ENCODE data around the gene ZNF212. TPM values are rescaled to one million over a fixed set of nuclear protein-coding genes. Genes with fewer than 3 reads are reported as not detected.

ZNF212 gene
- polyA plus RNA-seq, 10 donors, result 7.4 to 11.1 (median 9.3) TPM

Other genes starting within 250 kb of the ZNF212 start
- gene PDIA4, start 211.1 kb upstream of the ZNF212 start, polyA plus RNA-seq (ENCODE audit: insufficient read length in 10 of 10), result 100 to 1,000 TPM in 1 of 10 donors, 10 to 100 TPM in 9; 64.2 to 113 (median 76.3) TPM
- 1 to 10 TPM; 3.4 to 5.8 (median 4.1) TPM for gene ZNF786, start 148.9 kb upstream of the ZNF212 start, polyA plus RNA-seq (ENCODE audit: insufficient read length in 10 of 10)
- gene ZNF425, start 113.3 kb upstream of the ZNF212 start, polyA plus RNA-seq (ENCODE audit: insufficient read length in 10 of 10), result 1 to 10 TPM; 2.7 to 4.5 (median 3.4) TPM
- gene ZNF398, start 92.2 kb upstream of the ZNF212 start, polyA plus RNA-seq (ENCODE audit: insufficient read length in 10 of 10), result 10 to 100 TPM in 2 of 10 donors, 1 to 10 TPM in 8; 7.1 to 10.4 (median 8.5) TPM
- 10 to 100 TPM; 12.1 to 18.9 (median 17.0) TPM for gene ZNF282, start 44.1 kb upstream of the ZNF212 start, polyA plus RNA-seq (ENCODE audit: insufficient read length in 10 of 10)
- 10 to 100 TPM in 8 of 10 donors, 1 to 10 TPM in 2; 7.9 to 16.0 (median 11.5) TPM for gene ZNF783, start 22.5 kb downstream of the ZNF212 start, polyA plus RNA-seq (ENCODE audit: insufficient read length in 10 of 10)
- gene ZNF777, start 221.4 kb downstream of the ZNF212 start, polyA plus RNA-seq (ENCODE audit: insufficient read length in 10 of 10), result 10 to 100 TPM in 1 of 10 donors, 1 to 10 TPM in 9; 8.2 to 10.7 (median 9.0) TPM